Nephron (organoid): ENCODE measurements around the gene SNRNP48.

Experiments used
- H3K27ac Mint-ChIP-seq, 3 experiments: 2 replicates each; pipeline ENCODE4 v1.8.0; 2020; ENCODE audit warnings: mixed read lengths in 3 of 3, mild to moderate bottlenecking in 2 of 3, moderate library complexity in 1 of 3
- H3K27me3 Mint-ChIP-seq: 2 replicates; pipeline ENCODE4 v1.8.0; 2021; ENCODE audit warnings: low read depth, mild to moderate bottlenecking, moderate library complexity, mixed read lengths
- H3K36me3 Mint-ChIP-seq: 2 replicates; pipeline ENCODE4 v1.8.0; 2020; ENCODE audit warnings: low read depth, mixed read lengths
- H3K4me1 Mint-ChIP-seq: 2 replicates; pipeline ENCODE4 v1.8.0; 2020; ENCODE audit warnings: mixed read lengths
- H3K4me3 Mint-ChIP-seq, 3 experiments: 2 replicates each; pipeline ENCODE4 v1.8.0; 2020; ENCODE audit warnings: mild to moderate bottlenecking in 3 of 3, mixed read lengths in 3 of 3, moderate library complexity in 2 of 3
- H3K9me3 Mint-ChIP-seq: 2 replicates; pipeline ENCODE4 v1.8.0; 2020; ENCODE audit warnings: mixed read lengths
- CTCF ChIP-seq, 3 experiments: fragments of 200-600 bp; sonication (generic); IDR thresholded peaks; one replicate each; pipeline ENCODE4 v1.5.0; 2021; ENCODE audit warnings: antibody characterized with exemption in 3 of 3; ENCODE audit not compliant: unreplicated experiment in 3 of 3

Gene SNRNP48

GRCh38 chr6:7569082-7569481, 20.9 kb upstream of the SNRNP48 start:
- Mint-ChIP-seq H3K4me1 (peaks cover 10% of the 10 kb centered on the region), H3K4me3 (no peak overlapping the region), H3K27ac (no peak overlapping the region), H3K27me3 (peaks cover 3% of the 10 kb centered on the region), H3K36me3 (peaks cover 74% of the 10 kb centered on the region), H3K9me3 (no peaks in the 10 kb centered on the region)
- TF ChIP-seq CTCF (IDR thresholded peaks at IDR 0.05; ENCODE audit: unreplicated experiment in 3 of 3): no peak

- no peak for TF ChIP-seq CTCF (IDR thresholded peaks at IDR 0.05; ENCODE audit: unreplicated experiment in 3 of 3)
- no peak overlapping the region for H3K27ac Mint-ChIP-seq
- H3K36me3 Mint-ChIP-seq: peaks cover 65% of the 10 kb centered on the region
- H3K27me3 Mint-ChIP-seq: peaks cover 2% of the 10 kb centered on the region
- no peak overlapping the region for H3K4me3 Mint-ChIP-seq
- no peaks in the 10 kb centered on the region for H3K9me3 Mint-ChIP-seq
- H3K4me1 Mint-ChIP-seq: peaks cover 10% of the 10 kb centered on the region
Observed at GRCh38 chr6:7572213-7572943, 17.6 kb upstream of the SNRNP48 start.

- peaks cover 54% of the 10 kb centered on the region for H3K36me3 Mint-ChIP-seq
- H3K27me3 Mint-ChIP-seq: no peaks in the 10 kb centered on the region
- no peak overlapping the region for H3K27ac Mint-ChIP-seq
- TF ChIP-seq CTCF (IDR thresholded peaks at IDR 0.05; ENCODE audit: unreplicated experiment in 3 of 3): no peak
- no peak overlapping the region for H3K4me3 Mint-ChIP-seq
- no peaks in the 10 kb centered on the region for H3K4me1 Mint-ChIP-seq
- H3K9me3 Mint-ChIP-seq: no peaks in the 10 kb centered on the region
Observed at GRCh38 chr6:7574500-7574899, 15.5 kb upstream of the SNRNP48 start.

GRCh38 chr6:7578516-7578915, 11.5 kb upstream of the SNRNP48 start:
- Mint-ChIP-seq H3K36me3 (peaks cover 46% of the 10 kb centered on the region), H3K4me1 (no peaks in the 10 kb centered on the region), H3K27ac (no peak overlapping the region), H3K4me3 (no peak overlapping the region), H3K27me3 (no peaks in the 10 kb centered on the region), H3K9me3 (no peaks in the 10 kb centered on the region)
- TF ChIP-seq CTCF (IDR thresholded peaks at IDR 0.05; ENCODE audit: unreplicated experiment in 3 of 3): no peak

- Mint-ChIP-seq H3K9me3 (no peaks in the 10 kb centered on the region), H3K4me3 (no peak overlapping the region), H3K4me1 (no peaks in the 10 kb centered on the region), H3K27me3 (no peaks in the 10 kb centered on the region), H3K27ac (no peak overlapping the region), H3K36me3 (peaks cover 47% of the 10 kb centered on the region)
- TF ChIP-seq CTCF (IDR thresholded peaks at IDR 0.05; ENCODE audit: unreplicated experiment in 3 of 3): no peak
Observed at GRCh38 chr6:7578931-7579330, 11.1 kb upstream of the SNRNP48 start.

GRCh38 chr6:7579851-7580250, 10.1 kb upstream of the SNRNP48 start:
- no peak for TF ChIP-seq CTCF (IDR thresholded peaks at IDR 0.05; ENCODE audit: unreplicated experiment in 3 of 3)
- H3K9me3 Mint-ChIP-seq: no peaks in the 10 kb centered on the region
- H3K27ac Mint-ChIP-seq: no peak overlapping the region

More at GRCh38 chr6:7579851-7580250, 10.1 kb upstream of the SNRNP48 start:
- H3K4me1 Mint-ChIP-seq: no peaks in the 10 kb centered on the region
- no peaks in the 10 kb centered on the region for H3K27me3 Mint-ChIP-seq
- no peak overlapping the region for H3K4me3 Mint-ChIP-seq
- peaks cover 54% of the 10 kb centered on the region for H3K36me3 Mint-ChIP-seq
